GM18870 (cell line): ENCODE results near the gene RSBN1.
A peak's percentile ranks its signal among the peaks of the same experiment; 100 is the strongest.

Experiments
- ATAC-seq: cut with Tn5 transposase; IDR thresholded peaks from one replicate; pipeline ENCODE4 v1.9.1; 2021; ENCODE audit warnings: moderate library complexity; ENCODE audit not compliant: unreplicated experiment

The RSBN1 gene

DNA sequence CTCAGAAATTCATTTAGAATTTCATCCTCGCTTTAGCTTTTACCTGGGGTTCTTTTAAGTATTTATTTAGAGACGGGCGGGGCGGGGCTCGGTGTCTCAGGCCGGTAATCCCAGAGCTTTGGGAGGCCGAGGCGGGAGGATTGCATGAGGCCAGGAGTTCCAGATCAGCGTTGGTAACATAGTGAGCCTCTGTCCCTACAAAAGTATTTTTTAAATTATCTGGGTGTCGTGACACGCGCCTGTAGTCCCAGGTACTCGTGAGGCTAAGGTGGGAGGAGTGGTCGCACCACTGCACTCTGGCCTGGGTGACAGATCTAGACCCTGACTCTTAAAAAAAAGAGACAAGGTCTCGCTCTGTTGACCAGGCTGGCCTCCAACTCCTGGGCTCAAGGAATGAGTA lies 942 bp upstream of the RSBN1 start:
- ATAC-seq: no peak

DNA sequence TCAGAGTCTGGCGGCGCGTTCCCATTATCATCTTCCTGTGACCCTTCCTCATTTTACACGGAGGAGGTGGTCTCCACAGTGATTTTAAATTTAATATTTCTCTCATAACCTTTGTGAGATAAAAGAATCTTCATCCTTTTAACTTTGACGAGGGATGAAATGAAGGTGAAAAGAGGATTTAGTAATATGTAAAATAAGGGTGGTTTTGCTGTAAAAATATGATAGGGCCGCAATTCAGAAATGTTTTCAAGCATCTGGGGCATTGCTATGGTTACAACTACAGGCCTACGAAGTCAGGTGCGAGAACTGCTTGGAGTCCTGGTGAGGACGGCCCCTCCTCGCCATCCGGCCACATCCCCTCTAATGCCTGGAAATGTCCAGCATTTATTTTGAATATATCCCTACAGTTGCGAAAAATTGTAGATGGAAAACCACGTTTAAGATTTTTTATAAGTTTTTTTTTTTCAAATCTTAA lies 422 bp upstream of the RSBN1 start:
- no peak for ATAC-seq

DNA sequence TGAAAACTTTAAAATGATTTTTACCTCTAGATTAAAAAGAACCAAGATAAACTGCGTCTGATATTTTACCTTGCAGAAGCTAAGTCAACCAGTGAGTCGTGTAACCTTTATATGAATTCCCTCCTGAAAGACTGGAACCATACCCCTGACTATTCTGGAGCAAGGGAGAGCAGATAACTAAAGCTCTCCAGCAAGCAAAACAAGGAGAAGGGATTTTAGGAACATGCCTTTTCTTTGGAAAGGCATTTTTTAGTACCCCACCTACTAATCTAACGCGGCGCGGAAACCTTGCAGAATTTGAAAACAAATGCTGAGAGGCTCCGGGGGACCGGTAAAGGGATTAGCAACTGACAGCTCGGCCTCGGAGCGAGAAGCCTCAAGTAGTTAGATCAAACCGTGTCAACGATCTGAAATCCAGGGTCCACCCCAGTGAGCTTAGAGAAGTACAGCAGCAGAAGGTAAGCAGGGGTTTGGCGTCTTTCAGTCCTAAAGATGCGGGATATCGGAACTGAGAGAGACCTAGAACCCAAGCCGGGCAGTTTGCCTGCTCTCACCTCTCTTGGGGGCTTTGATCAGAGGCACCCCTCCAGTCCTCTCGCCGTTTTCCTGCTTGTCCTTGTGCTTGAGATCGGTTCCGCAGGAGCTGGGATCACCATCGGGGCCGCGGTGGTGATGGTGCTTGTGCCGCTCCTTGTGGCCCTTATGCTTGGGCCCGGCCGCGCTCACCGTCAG lies 954 bp downstream of the RSBN1 start:
- peak; percentile 2 for ATAC-seq

DNA sequence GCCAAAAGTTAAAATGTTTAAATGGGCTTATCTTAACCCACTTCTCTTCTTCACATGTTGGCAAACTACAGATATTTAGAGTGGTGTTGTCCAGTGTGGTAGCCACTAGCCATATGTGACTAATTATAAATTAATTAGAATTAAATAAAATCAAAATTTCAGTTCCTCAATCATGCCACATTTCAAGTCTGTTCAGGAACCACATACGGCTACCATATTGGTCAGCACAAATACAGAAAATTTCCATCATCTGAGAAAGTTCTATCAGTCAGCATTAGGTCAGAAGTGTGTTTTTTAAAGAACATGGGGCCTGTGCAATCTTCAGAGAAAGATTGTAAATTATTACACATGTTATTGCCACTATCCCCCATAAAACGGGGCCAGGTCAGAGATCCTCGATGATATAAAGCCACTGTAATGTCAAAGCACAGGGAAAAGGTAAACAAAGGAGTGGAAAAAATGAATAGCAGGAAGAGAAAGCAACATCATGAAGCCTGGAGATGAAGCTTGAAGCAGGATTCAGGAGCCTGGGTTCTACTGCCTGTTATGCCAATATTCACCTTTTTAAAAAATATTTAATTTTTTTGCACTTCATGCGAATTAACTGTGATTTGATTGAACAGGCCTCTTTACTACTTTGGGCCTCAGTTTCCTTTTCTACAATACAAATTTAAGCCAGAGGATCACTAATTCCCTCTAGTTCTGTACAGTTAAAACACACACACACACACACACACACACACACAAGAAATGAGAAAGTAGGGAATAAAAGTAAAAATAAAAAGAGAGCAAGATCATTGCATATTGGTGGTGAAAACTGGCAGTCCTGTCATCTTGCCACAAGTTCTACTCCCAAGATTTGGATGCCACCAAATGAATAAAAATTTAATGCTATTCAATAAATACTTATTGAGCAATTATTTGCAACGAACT lies 2.3 kb downstream of the RSBN1 start:
- no peak for ATAC-seq

DNA sequence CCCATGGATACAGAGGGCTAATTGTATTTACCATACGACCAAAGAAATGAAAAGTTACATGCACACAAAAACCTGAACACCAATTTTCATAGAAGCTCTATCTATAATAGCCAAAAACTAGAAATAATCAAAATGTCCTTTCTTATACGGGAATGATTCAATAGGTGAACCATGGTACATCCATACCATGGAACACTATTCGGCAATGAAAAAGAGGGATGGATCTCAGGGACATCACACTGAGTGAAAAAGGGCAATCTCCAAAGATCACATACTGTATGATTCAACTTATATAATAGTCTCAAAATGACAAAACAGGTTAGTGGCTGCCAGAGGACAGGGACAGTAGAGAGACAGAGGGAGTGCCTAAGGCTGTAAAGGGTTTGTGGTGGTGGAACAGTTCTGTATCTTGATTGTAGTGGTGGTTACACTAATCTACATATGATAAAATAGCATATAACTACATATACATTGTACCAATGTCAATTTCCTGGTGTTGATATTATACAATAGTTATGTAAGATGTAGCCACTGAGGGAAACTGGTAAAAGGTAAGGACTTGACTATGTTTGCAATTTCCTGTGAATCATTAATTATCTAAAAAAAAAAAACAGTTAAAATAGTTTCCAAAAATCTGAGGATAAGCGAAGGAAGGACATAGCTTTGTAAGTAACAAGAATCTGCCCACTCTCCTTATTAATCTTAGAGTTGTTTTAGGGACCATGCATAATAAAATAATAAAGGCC lies 3.7 kb downstream of the RSBN1 start:
- no peak for ATAC-seq

DNA sequence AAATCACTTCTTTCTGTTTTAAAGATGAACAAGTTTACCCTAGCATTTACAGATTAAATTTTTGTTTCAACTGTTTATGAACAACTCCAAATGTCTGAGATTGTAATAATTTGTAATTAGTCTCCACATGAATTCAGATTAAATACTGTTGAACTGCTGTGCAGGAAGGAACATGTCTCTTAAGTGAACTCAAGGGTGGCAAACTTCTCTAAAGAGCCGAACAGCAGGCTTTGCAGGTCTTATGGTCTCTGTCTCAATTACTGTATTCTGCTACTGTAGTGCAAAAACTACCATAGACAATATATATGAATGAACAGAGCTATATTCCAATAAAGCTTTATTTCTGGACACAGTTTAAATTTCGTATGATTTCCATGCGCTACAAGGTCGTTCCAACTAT lies 6.6 kb downstream of the RSBN1 start:
- ATAC-seq: no peak

DNA sequence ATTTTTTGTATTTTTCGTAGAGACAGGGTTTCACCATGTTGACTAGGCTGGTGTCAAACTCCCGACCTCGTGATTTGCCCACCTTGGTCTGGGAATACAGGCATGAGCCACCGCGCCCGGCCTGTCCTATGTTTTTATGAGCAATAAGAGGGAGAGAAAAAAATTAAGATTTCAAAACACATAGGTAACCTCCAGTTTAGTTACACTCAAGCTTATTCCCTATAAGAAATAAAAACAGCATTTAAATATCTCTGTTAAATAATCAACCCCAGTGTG lies 7.1 kb downstream of the RSBN1 start:
- no peak for ATAC-seq

DNA sequence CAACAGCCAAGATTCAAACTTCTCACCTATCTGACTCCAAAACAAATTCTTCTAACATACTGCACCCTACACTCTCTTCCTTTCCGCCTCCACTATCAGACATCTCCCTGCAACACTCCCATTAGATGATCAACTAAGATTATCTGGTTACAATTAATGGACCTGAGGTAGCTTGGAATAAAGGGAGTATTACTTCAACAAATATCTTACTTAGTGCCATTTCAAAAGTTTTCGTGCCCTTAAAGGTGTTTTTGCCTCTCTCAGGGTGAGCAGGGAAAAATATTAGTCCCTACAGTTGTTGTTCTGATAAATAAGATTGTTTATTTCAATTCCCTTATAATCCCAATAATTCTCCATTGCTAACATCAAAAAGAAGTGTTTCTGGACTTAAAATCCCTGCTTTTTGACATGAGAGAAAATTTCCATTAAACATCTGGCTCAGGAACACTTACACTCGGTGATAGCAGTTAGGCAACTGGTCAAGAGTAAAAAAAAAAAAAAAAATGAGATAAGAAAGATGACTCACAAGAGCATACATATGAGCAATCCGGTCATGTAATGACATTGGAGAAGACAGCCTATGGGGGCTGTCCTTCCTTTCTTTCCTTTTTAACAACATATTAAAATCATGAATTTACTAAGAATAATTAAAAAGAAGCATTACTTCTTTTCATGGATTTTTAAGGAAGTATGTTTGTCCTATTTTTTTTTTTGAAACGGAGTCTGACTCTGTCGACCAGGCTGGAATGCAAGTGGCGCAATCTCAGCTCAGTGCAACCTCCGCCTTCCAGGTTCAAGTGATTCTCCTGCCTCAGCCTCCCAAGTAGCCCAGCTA lies 7.6 kb downstream of the RSBN1 start:
- no peak for ATAC-seq

DNA sequence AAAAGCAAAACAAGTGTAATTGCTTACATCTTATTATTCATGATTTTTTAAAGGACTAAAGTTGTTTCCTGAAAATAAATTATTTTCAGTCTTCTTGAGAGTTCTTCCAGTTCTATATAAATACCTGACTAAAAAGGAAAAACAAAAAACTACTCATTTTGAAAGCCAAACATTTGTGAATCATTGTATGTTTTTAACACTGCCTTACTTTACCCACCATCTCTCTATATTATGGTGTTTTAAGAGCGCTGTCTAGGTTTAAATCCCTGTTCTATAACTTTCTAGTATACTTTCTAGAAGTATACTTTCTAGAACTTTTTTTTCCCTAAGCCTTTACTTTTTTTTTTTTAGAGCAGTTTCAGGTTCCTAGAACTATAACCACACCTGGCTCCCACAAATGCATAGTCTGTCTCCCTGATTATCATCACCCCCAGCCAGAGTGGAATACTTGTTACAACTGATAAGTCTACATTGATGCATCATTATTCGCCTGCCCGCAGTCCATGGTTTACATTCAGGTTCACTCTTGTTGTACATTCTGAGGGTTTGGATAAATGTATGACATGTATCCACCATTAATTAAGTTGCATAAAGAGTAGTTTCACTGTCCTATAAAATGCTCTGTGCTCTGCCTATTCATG lies 9.8 kb downstream of the RSBN1 start:
- ATAC-seq: no peak

DNA sequence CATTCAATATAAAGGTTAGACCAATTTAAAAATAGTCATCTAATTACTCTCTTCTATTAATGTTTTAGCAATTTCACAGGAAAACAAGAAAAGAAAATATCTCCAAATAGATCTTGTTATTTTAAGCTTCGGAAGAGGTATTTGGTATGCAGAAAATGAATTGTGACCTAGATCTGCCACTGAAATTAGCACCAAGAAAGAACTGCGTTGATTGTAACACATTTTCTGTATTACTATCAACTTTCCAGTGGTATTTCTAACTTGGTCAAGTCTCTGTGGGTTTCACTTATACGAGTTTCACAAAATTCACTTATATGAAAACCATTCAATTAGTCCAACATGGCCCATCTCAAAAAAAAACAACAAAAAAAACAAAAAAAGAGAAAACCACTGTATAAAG lies 11.8 kb downstream of the RSBN1 start:
- no peak for ATAC-seq

DNA sequence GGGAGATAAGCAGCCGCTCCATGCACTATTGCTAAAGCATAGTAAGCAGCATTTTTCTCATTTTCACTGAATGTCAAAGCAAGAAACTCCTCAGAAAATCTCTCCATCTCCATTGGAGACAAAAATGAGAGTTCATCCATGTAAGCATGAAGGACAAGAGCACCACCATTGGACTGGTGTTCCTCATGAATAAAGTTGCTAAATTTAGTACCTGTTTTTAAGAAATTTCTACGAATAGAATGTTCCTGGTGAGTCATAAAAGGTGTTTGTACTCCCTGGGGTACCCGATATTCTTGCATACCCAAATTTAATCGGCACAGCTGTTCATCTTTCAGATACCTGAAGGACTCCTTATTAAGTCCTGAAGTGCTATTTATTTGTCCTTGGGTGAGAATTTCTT lies 14.8 kb downstream of the RSBN1 start:
- no peak for ATAC-seq

DNA sequence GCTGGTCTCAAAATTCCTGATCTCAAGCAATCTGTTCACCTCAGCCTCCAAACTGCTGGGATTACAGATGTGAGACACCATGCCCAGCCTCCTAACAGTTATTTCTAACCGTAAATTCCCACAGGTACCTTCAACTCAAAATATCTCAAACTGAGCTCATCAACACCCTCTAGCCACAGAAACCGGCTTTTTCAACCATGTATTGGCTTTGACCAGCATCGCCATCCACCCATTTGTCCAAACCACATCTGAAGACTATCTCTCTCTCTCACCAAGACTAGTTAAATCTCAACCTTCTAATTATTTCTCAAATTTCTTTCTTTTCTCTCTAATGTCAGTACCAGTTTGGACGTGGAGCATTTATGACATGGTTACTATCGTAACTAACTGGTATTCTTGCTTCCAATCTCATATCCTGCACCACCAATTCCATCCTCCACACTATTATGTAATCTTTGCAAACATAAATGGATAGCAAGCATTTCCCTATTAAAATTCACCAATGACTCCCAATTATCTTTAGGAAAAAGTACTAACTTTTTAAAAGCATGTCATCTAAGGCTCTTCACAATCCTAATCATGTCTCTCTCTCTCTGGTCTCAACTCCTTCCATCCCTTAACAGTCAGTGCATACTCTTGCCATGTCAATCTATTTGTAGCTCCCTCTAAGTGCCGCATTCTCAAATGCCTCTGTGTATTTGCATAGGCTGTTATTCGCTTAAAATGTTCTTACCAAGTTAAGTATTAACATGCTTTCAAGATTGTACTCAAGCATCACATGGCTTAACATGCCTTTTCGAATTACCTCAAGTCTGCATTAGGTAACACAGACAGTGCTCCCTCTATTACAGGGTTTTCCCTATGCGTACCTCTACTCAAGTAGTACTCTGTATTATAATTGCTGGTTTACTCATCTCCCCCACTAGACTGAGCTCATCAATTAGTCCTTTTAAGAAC lies 18.1 kb downstream of the RSBN1 start:
- peak; percentile 48 for ATAC-seq

DNA sequence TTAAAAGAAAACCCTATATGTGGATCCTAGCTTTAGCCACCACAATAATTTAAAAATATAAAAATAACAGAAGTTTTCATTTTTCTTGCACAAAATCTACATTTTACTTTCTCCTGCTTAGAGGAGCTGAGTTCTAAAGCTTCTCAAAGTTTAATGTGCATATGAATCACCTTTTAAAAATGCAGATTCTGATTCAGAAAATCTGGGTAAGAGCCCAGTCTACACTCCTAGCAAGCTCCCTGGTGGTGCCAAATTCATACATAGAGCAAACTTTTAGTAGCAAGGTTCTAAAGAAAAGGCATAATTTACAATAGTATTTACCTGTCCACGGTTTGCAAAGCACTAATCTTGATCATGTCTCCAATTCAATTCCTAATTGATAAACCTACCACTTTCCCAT lies 19.3 kb downstream of the RSBN1 start:
- ATAC-seq: no peak

DNA sequence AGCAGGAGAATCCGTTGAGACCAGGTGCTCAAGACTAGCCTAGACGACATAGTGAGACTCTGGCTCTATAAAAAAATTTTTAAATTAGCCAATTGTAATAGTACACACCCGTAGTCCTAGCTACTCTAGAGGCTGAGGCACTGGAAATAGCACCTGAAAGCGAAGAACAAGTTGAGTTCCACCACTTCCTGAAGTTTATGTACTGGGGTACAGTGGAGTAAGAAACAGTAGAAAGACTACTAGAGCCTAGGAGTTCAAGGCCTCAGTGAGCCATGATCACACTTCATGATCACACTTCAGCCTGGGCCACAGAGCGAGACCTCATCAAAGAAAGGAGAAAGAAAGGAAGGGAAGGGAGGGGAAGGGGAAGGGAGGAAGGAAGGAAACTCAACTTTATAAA lies 19.8 kb downstream of the RSBN1 start:
- ATAC-seq: no peak

DNA sequence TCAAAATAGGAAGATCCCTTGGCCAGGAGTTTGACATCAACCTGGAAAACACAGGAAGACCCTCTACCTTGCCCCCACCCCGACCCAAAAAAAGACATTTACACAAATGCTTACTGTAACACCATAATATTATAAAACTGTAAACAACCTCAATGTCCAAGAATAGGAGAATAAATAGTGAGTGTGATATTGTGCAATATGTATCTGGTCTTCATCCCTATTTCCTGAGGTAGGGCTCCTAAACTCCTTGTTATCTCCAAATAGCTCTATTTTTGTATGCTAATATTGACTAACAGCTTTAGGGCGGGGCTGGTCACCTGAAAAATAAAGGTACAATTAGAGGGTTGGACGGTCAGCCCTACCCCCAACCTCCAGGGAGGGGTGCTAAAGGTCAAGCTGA lies 23.5 kb downstream of the RSBN1 start:
- no peak for ATAC-seq

DNA sequence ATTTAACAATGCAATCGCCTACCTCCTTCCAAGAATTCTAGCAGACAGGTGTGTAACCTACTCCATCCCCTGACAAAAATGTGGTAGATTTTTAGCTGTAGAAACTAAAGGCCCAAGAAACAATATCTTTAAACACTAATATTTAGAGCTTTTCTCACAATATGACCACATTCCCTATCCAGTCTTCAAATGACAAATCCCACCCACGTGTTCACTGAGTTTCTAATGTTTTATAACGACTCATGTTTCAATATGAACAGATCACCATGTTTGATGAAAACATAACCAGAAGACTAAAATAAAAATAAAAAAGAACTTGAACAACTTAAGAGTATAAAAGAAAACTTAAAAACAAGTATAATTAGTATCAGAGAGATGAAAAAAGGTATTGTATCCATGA lies 24.6 kb downstream of the RSBN1 start:
- ATAC-seq: no peak

DNA sequence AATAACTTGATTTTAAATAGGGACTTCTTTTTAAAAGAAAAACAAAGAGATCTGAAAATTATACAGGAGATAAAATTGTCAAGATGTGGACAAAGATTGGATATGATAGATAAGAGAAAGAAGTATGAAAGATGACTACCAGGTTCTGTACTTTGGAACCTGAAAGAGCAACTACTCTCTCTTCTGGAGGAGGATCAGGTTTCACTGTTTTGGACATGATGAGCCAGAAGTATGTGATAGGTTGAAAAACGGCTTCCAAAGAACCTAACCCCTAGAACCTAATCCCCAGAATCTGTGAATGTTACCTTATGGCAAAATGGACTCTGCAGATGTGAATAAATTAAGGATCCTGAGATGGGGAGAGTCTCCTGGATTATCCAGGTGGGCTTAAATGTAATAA lies 26.2 kb downstream of the RSBN1 start:
- no peak for ATAC-seq

DNA sequence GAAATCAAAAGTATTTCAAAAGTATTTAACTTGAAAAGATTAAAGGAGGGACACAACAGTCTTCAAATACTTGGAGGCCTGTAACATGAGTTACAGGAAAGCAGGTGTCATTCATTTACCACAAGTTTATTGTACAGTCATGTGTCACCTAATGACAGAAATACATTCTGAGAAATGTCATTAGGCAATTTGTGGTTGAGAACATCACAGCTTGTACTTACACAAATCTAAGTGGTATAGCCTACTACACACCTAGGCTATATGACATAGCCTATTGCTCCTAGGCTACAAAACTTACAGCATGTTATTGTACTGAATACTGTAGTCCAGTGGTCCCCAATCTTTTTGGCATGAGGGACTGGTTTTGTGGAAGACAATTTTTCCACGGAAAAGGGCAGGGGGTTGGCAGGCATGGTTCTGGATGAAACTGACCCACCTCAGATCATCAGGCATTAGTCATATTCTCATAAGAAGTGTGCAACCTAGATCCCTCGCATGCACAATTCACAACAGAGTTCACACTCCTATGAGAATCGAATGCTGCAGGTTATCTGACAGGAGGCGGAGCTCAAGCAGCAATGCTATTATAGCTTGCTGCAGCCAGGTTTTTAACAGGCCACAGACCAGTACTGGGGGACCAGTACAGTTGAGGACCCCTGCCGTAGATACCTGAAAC lies 28.0 kb downstream of the RSBN1 start:
- peak; percentile 72 for ATAC-seq
